ENCODE measurements around the gene GMPR2.

Gene GMPR2

GRCh38 chr14:24254630-24255392, 22.1 kb downstream of the GMPR2 start:
- H3K4me3 ChIP-seq (ENCODE audit: low read depth in 1 of 2, low read length in 2 of 2), result no peak overlapping the region
- no peak for TF ChIP-seq EZH2 (IDR thresholded peaks at IDR 0.05; ENCODE audit: borderline replicate concordance, low read depth, low read length, severe bottlenecking)
- no peak for TF ChIP-seq CTCF (IDR thresholded peaks at IDR 0.05; ENCODE audit: borderline replicate concordance, extremely low read depth, low read length, poor library complexity, severe bottlenecking)
- H3K27me3 ChIP-seq (ENCODE audit: insufficient read depth, low read length, poor library complexity), result no peaks in the 10 kb centered on the region
- no peaks in the 10 kb centered on the region for H3K9me3 ChIP-seq (ENCODE audit: insufficient read depth, low read length, severe bottlenecking)
- no peaks in the 10 kb centered on the region for H3K4me1 ChIP-seq (ENCODE audit: insufficient read depth, low read length)
- no peak overlapping the region for H3K9ac ChIP-seq (ENCODE audit: low read depth, low read length)
- DNase-seq (no peak), ATAC-seq (ENCODE audit: insufficient read depth, low read depth) (no peak)
- H3K4me2 ChIP-seq (ENCODE audit: insufficient read depth, low read length), result no peak overlapping the region
- no peaks in the 10 kb centered on the region for H3K79me2 ChIP-seq (ENCODE audit: insufficient read depth, low read length)
- no peak overlapping the region for H2AFZ ChIP-seq (ENCODE audit: low read depth, low read length)
- H3K36me3 ChIP-seq (ENCODE audit: insufficient read depth, low read length), result no peaks in the 10 kb centered on the region
- no peaks in the 10 kb centered on the region for H4K20me1 ChIP-seq (ENCODE audit: insufficient read depth, low read length)
- no peak overlapping the region for H3K27ac ChIP-seq (ENCODE audit: low read length)

- no peak for DNase-seq
- ATAC-seq (ENCODE audit: insufficient read depth, low read depth), result no peak
- no peaks in the 10 kb centered on the region for H3K9me3 ChIP-seq (ENCODE audit: insufficient read depth, low read length, severe bottlenecking)
- H3K27me3 ChIP-seq (ENCODE audit: insufficient read depth, low read length, poor library complexity), result no peaks in the 10 kb centered on the region
- H3K36me3 ChIP-seq (ENCODE audit: insufficient read depth, low read length), result no peaks in the 10 kb centered on the region
- TF ChIP-seq EZH2 (IDR thresholded peaks at IDR 0.05; ENCODE audit: borderline replicate concordance, low read depth, low read length, severe bottlenecking) (no peak), CTCF (IDR thresholded peaks at IDR 0.05; ENCODE audit: borderline replicate concordance, extremely low read depth, low read length, poor library complexity, severe bottlenecking) (no peak)
- no peak overlapping the region for H3K4me3 ChIP-seq (ENCODE audit: low read depth in 1 of 2, low read length in 2 of 2)
- H3K79me2 ChIP-seq (ENCODE audit: insufficient read depth, low read length), result no peaks in the 10 kb centered on the region
- H4K20me1 ChIP-seq (ENCODE audit: insufficient read depth, low read length), result no peaks in the 10 kb centered on the region
- no peak overlapping the region for H3K9ac ChIP-seq (ENCODE audit: low read depth, low read length)
- H3K4me2 ChIP-seq (ENCODE audit: insufficient read depth, low read length), result no peak overlapping the region
- H2AFZ ChIP-seq (ENCODE audit: low read depth, low read length), result no peak overlapping the region
- no peak overlapping the region for H3K27ac ChIP-seq (ENCODE audit: low read length)
- no peaks in the 10 kb centered on the region for H3K4me1 ChIP-seq (ENCODE audit: insufficient read depth, low read length)
These were observed 22.7 kb downstream of the GMPR2 start for GRCh38 chr14:24255438-24255837.

- H3K4me2 ChIP-seq (ENCODE audit: insufficient read depth, low read length), result no peak overlapping the region
- H3K9ac ChIP-seq (ENCODE audit: low read depth, low read length), result no peak overlapping the region
- H3K4me3 ChIP-seq (ENCODE audit: low read depth in 1 of 2, low read length in 2 of 2), result no peak overlapping the region
- no peaks in the 10 kb centered on the region for H3K79me2 ChIP-seq (ENCODE audit: insufficient read depth, low read length)
- TF ChIP-seq CTCF (IDR thresholded peaks at IDR 0.05; ENCODE audit: borderline replicate concordance, extremely low read depth, low read length, poor library complexity, severe bottlenecking) (no peak), EZH2 (IDR thresholded peaks at IDR 0.05; ENCODE audit: borderline replicate concordance, low read depth, low read length, severe bottlenecking) (no peak)
- no peaks in the 10 kb centered on the region for H3K36me3 ChIP-seq (ENCODE audit: insufficient read depth, low read length)
- H3K27ac ChIP-seq (ENCODE audit: low read length), result no peak overlapping the region
- no peaks in the 10 kb centered on the region for H4K20me1 ChIP-seq (ENCODE audit: insufficient read depth, low read length)
- DNase-seq, result no peak
- H2AFZ ChIP-seq (ENCODE audit: low read depth, low read length), result no peak overlapping the region
- H3K4me1 ChIP-seq (ENCODE audit: insufficient read depth, low read length), result no peaks in the 10 kb centered on the region
- H3K27me3 ChIP-seq (ENCODE audit: insufficient read depth, low read length, poor library complexity), result no peaks in the 10 kb centered on the region
- no peak for ATAC-seq (ENCODE audit: insufficient read depth, low read depth)
- no peaks in the 10 kb centered on the region for H3K9me3 ChIP-seq (ENCODE audit: insufficient read depth, low read length, severe bottlenecking)
These were observed 23.4 kb downstream of the GMPR2 start for GRCh38 chr14:24255931-24256711.
